NCI-H524 treated with DMSO at 0.1 percent for 48 hours (cell line): Measurements from ENCODE around the gene GUCA2B.

Source experiments
- DNase-seq: peaks from one replicate; lab custom pipeline; 2025; lab: John Stamatoyannopoulos, UW

Gene GUCA2B

GRCh38 chr1:42152907-42153600 is at the start of gene GUCA2B:
Gene GUCA2B (plus strand): TSS chr1:42153410. CDS start chr1:42153451, 41 bp downstream.
- DNase-seq = no peak

GRCh38 chr1:42105025-42105424 is 48.2 kb upstream of the GUCA2B start:
- no peak for DNase-seq

GRCh38 chr1:42108309-42108708 is 44.9 kb upstream of the GUCA2B start:
- DNase-seq = no peak

GRCh38 chr1:42109600-42109999 is 43.6 kb upstream of the GUCA2B start:
- DNase-seq = no peak

- no peak for DNase-seq
These were observed 39.0 kb upstream of the GUCA2B start for GRCh38 chr1:42114229-42114628.

- DNase-seq = no peak
These were observed 36.0 kb upstream of the GUCA2B start for GRCh38 chr1:42117214-42117613.

- no peak for DNase-seq
These were observed 35.1 kb upstream of the GUCA2B start for GRCh38 chr1:42118125-42118524.

- DNase-seq = no peak
These were observed 30.8 kb upstream of the GUCA2B start for GRCh38 chr1:42122408-42122807.

GRCh38 chr1:42125552-42125951 is 27.7 kb upstream of the GUCA2B start:
- no peak for DNase-seq

- DNase-seq = no peak
These were observed 25.4 kb upstream of the GUCA2B start for GRCh38 chr1:42127767-42128166.

- no peak for DNase-seq
These were observed 24.7 kb upstream of the GUCA2B start for GRCh38 chr1:42128499-42128898.

GRCh38 chr1:42128964-42129363 is 24.2 kb upstream of the GUCA2B start:
- peak; percentile 28 for DNase-seq

GRCh38 chr1:42130061-42130660 is 23.0 kb upstream of the GUCA2B start:
- no peak for DNase-seq

GRCh38 chr1:42133390-42133789 is 19.8 kb upstream of the GUCA2B start:
- no peak for DNase-seq

GRCh38 chr1:42133809-42134526 is 19.2 kb upstream of the GUCA2B start:
- DNase-seq = no peak

GRCh38 chr1:42135426-42135825 is 17.8 kb upstream of the GUCA2B start:
- no peak for DNase-seq

GRCh38 chr1:42136466-42136865 is 16.7 kb upstream of the GUCA2B start:
- DNase-seq = no peak

- DNase-seq = no peak
These were observed 15.4 kb upstream of the GUCA2B start for GRCh38 chr1:42137766-42138165.

GRCh38 chr1:42138586-42138985 is 14.6 kb upstream of the GUCA2B start:
- no peak for DNase-seq

- no peak for DNase-seq
These were observed 13.8 kb upstream of the GUCA2B start for GRCh38 chr1:42139444-42139843.

- DNase-seq = no peak
These were observed 13.0 kb upstream of the GUCA2B start for GRCh38 chr1:42140191-42140590.

- DNase-seq = no peak
These were observed 11.2 kb upstream of the GUCA2B start for GRCh38 chr1:42141978-42142377.
